ENCODE measurements around the gene MC5R.

GRCh38 chr18:13804305-13804704 lies 19.6 kb upstream of the MC5R start:
- no peak for TF ChIP-seq EZH2phosphoT487 (IDR thresholded peaks at IDR 0.05)
- TF ChIP-seq CTCF (IDR thresholded peaks at IDR 0.05), result no peak
- TF ChIP-seq EZH2 (IDR thresholded peaks at IDR 0.05), result no peak

All from neural progenitor cell (in vitro differentiated cells).